ENCODE measurements around the gene SLC37A3.
"Not testable (repeated sequence)": the region's sequence is repeated elsewhere in the genome, so short reads cannot be mapped to it uniquely, and the experiment has no call there.

Gene SLC37A3

GRCh38 chr7:140342727-140343514, 55.4 kb downstream of the SLC37A3 start:
- no peak for DNase-seq

GRCh38 chr7:140338959-140339358, 59.4 kb downstream of the SLC37A3 start:
- not testable (repeated sequence) for DNase-seq

- no peak for DNase-seq
Observed at GRCh38 chr7:140334341-140335057, 63.8 kb downstream of the SLC37A3 start.

GRCh38 chr7:140333686-140334085, 64.6 kb downstream of the SLC37A3 start:
- no peak for DNase-seq

- DNase-seq, result no peak
Observed at GRCh38 chr7:140333223-140333622, 65.1 kb downstream of the SLC37A3 start.

GRCh38 chr7:140330595-140330994, 67.7 kb downstream of the SLC37A3 start:
- no peak for DNase-seq

GRCh38 chr7:140330128-140330527, 68.2 kb downstream of the SLC37A3 start:
- no peak for DNase-seq

- no peak for DNase-seq
Observed at GRCh38 chr7:140327261-140327661, 71.1 kb downstream of the SLC37A3 start.

- peak; percentile 81 for DNase-seq
Observed at GRCh38 chr7:140326116-140326928, 72.0 kb downstream of the SLC37A3 start.

GRCh38 chr7:140325600-140325999, 72.7 kb downstream of the SLC37A3 start:
- no peak for DNase-seq

GRCh38 chr7:140324714-140325113, 73.6 kb downstream of the SLC37A3 start:
- DNase-seq, result no peak

- DNase-seq, result no peak
Observed at GRCh38 chr7:140322759-140323158, 75.6 kb downstream of the SLC37A3 start.

GRCh38 chr7:140320078-140320477, 78.3 kb downstream of the SLC37A3 start:
- not testable (repeated sequence) for DNase-seq

GRCh38 chr7:140317999-140318398, 80.3 kb downstream of the SLC37A3 start:
- no peak for DNase-seq

- DNase-seq, result no peak
Observed at GRCh38 chr7:140317597-140317996, 80.7 kb downstream of the SLC37A3 start.

- no peak for DNase-seq
Observed at GRCh38 chr7:140316165-140316661, 82.1 kb downstream of the SLC37A3 start.

GRCh38 chr7:140315498-140316164, 82.7 kb downstream of the SLC37A3 start:
- DNase-seq, result no peak

- DNase-seq, result no peak
Observed at GRCh38 chr7:140314573-140315480, 83.5 kb downstream of the SLC37A3 start.

GRCh38 chr7:140312141-140312846, 86.0 kb downstream of the SLC37A3 start:
- DNase-seq, result no peak

GRCh38 chr7:140311128-140311527, 87.2 kb downstream of the SLC37A3 start:
- DNase-seq, result not testable (repeated sequence)

Measured in right forelimb (tissue), 1 donor.